GM18951 (cell line): ENCODE data around the gene DDX27.
A peak's percentile ranks its signal among the peaks of the same experiment; 100 is the strongest.

ENCODE experiments used
- POLR2A ChIP-seq: IDR thresholded peaks from 4 replicates; pipeline ENCODE4 v1.6.1; 2011; ENCODE audit warnings: mild to moderate bottlenecking; ENCODE audit not compliant: insufficient read length, insufficient read depth; ENCODE audit errors: extremely low read depth
- in situ Hi-C: fragments of 300-500 bp; cut with MboI; formaldehyde crosslinking; loops from one replicate; pipeline ENCODE4 v1.12.0; 2022; ENCODE audit warnings: low sequenced_read_pairs, mixed read lengths, inconsistent platforms; ENCODE audit not compliant: unreplicated experiment

Gene DDX27

GRCh38 chr20:49281059-49281912 lies 62.1 kb downstream of the DDX27 start:
- in situ Hi-C loops = no loop called here
- no peak for TF ChIP-seq POLR2A

DNA sequence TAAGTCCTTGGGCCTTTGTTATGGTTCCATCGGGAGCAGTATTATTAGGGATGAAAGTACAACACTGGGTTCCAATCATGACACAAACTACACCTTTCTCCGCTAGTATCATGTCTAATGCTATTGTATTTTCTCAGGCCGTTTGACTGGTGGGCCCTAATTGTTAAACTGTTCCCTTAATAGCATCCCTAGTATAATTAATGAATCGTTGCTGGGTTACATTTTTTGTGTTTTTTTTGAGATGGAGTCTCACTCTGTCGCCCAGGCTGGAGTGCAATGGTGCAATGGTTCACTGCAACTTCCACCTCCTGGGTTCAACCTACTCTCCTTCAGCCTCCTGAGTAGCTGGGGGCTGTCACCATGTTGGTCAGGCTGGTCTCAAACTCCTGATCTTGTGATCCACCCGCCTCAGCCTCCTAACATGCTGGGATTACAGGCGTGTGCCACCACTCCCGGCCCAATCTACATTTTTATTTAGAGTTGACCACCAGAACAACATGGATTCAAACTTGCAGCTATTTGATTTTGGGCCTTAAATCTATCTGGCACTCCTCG lies 62.8 kb downstream of the DDX27 start:
- in situ Hi-C loops = no loop called here
- TF ChIP-seq POLR2A = no peak

GRCh38 chr20:49282584-49283171 lies 63.5 kb downstream of the DDX27 start:
- peak; percentile 39 for TF ChIP-seq POLR2A
- in situ Hi-C loops = no loop called here

DNA sequence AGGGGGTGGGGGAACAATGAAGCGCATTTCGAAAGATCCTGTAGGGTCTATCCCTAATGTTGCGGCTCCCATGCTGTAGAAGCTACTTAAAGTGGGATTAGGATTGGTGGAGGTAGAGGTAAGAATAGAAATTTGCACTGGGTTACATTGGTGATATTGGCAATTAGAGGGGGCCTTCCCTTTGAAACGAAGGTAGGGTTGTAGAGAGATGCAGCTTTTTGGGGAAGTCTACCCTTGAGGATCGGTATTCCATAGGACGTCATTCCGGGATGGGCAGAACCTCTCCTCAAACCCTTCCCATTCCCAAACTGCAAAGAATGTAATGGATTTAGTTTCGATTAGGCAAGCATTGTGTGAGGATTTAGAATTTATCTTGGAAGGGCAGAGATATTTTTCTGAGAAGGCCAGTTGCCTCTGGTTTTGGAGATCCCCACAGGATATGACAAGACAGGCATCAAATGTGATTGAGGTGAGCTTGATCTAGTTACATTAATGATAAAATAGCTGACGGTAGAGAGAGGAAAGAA lies 64.0 kb downstream of the DDX27 start:
- no peak for TF ChIP-seq POLR2A

DNA sequence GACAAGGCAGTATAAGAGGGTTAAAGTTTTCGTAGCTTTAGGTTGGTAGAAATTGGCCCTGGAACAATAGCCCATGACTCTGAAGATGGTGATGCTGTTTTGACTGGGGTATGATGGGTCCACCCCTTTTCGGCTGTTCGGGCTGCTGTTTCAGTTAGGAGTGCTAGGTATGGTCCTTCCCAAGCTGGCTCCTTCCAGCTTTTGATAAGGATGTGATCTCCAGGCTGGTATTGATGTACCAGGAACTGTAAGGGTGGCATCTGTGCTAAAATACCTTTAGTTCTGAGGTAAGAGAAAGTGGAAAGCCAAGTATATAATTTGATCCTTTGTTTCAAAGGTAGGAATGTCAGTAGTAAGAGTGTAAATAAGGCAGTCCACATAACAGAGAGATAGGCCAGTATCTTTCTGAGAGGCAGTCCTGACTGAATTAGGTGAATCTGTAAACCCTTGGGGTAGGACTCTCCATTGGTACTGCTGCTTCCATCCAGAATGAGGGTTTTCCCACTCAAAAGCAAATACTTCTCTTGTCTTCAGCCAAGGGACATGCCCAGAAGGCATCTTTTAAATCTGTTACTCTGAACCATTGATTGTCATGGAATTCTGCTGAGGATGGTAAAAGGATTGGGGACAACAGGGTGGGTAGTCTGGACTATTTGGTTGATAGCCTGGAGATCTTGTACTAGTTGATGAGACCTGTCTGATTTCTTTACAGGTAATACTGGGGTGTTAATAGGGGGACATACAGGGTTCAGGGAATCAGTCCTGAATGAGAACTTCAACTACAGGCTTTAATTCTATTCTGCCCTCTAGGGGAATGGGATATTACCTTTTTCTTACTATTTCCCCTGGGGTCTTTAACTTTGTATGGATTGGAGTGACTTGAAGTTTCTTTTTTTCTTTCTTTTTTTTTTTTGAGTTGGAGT lies 64.7 kb downstream of the DDX27 start:
- in situ Hi-C loops = no loop called here
- peak; percentile 43 for TF ChIP-seq POLR2A

More for the DNA sequence above, 64.0 kb downstream of the DDX27 start:
- in situ Hi-C loops = no loop called here

- in situ Hi-C loops = no loop called here
Measured at GRCh38 chr20:49284818-49285217, 65.6 kb downstream of the DDX27 start.

GRCh38 chr20:49285233-49285668 lies 66.0 kb downstream of the DDX27 start:
- no peak for TF ChIP-seq POLR2A
- in situ Hi-C loops = no loop called here

More at GRCh38 chr20:49284818-49285217, 65.6 kb downstream of the DDX27 start:
- no peak for TF ChIP-seq POLR2A

- in situ Hi-C loops = no loop called here
- TF ChIP-seq POLR2A = peak; percentile 21
Measured at GRCh38 chr20:49285813-49286494, 66.7 kb downstream of the DDX27 start.

DNA sequence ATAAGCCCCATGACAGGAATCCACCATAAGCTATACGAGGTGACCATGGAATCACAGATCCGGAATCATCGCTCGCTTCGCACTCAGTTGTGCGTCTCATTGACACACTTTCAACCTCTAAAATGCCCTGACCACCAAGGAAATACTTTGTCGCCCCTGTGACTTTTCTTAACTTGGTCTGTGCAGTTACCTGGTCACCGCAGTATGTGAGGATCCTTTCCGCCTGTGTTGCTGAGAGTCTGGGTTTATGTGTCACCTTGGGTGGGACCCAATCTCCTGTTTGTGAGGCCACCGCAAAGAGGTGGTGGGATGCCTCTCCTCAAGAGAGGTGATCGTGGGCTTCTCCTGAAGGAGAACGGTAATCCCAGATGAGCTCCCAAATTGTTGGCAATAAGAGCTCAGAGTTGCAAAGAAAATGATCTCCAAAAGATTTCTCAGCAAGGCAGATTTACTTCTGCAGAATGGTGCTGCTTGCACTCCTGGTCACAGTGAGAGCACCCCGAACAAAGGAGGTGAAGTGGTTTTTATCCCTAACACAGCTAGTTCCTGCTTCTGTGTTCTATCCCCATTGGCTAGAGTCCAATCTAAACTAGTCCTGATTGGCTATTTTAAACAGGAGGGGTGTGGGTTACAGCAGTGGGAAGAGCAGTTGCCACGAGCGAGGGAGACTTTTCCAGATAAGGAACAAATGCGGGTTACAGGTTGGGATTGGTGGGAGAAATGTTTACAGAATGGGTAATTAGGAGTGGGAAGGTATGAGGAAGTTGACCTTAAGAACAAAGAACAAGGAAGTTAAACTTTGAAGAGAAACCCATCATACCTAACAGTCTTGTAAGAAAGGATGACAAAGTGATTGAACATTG lies 67.7 kb downstream of the DDX27 start:
- TF ChIP-seq POLR2A = no peak

GRCh38 chr20:49287555-49288249 lies 68.5 kb downstream of the DDX27 start:
- TF ChIP-seq POLR2A = no peak

More for the DNA sequence above, 67.7 kb downstream of the DDX27 start:
- in situ Hi-C loops = no loop called here

More at GRCh38 chr20:49287555-49288249, 68.5 kb downstream of the DDX27 start:
- in situ Hi-C loops = no loop called here
